Measurements from ENCODE around the gene BRSK2.

- no peak for TF ChIP-seq CTCF (IDR thresholded peaks at IDR 0.05; ENCODE audit: low read length)
- TF ChIP-seq EZH2 (IDR thresholded peaks at IDR 0.05; ENCODE audit: borderline replicate concordance, low read length), result no peak
These were observed 111.0 kb downstream of the BRSK2 start for GRCh38 chr11:1500466-1501420.
